ENCODE data around the gene MYO1D. TPM values are rescaled to one million over a fixed set of nuclear protein-coding genes. Genes with fewer than 3 reads are reported as not detected.

Gene MYO1D
- total RNA-seq, 3 donors from 2014 or later: 166 to 495 (median 256) TPM

DNA sequence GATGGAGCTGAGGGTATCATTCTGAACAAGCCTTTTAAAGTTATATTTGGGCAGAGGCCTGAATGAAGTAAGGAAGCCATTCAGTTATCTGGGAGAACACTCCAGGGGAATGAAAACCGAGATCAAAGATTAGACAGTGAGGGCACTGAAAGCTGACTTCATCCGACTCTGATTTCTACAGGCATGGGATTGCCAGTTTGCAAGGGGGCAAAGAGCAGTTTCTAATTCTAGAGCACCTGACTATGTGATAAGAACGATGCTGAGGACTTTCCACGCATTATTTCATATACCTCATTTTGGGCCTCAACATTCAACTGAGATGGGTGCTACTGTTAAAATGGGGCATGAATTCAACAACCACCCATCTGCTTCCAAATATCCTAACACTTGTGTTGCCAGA, 254.4 kb downstream of the MYO1D start:
- Histone ChIP-seq H3K4me1 (ENCODE audit: low read depth) (no peaks in the 10 kb centered on the region), H3K4me3 (no peak overlapping the region), H3K36me3 (ENCODE audit: low read depth) (no peaks in the 10 kb centered on the region), H3K9me3 (no peaks in the 10 kb centered on the region)
- DNase-seq (no peak), ATAC-seq (no peak)
- TF ChIP-seq, protein P1, sequence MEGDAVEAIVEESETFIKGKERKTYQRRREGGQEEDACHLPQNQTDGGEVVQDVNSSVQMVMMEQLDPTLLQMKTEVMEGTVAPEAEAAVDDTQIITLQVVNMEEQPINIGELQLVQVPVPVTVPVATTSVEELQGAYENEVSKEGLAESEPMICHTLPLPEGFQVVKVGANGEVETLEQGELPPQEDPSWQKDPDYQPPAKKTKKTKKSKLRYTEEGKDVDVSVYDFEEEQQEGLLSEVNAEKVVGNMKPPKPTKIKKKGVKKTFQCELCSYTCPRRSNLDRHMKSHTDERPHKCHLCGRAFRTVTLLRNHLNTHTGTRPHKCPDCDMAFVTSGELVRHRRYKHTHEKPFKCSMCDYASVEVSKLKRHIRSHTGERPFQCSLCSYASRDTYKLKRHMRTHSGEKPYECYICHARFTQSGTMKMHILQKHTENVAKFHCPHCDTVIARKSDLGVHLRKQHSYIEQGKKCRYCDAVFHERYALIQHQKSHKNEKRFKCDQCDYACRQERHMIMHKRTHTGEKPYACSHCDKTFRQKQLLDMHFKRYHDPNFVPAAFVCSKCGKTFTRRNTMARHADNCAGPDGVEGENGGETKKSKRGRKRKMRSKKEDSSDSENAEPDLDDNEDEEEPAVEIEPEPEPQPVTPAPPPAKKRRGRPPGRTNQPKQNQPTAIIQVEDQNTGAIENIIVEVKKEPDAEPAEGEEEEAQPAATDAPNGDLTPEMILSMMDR (IDR thresholded peaks at IDR 0.05): no peak
- intact Hi-C loops (cut with DNase I, micrococcal nuclease): no loop called here

DNA sequence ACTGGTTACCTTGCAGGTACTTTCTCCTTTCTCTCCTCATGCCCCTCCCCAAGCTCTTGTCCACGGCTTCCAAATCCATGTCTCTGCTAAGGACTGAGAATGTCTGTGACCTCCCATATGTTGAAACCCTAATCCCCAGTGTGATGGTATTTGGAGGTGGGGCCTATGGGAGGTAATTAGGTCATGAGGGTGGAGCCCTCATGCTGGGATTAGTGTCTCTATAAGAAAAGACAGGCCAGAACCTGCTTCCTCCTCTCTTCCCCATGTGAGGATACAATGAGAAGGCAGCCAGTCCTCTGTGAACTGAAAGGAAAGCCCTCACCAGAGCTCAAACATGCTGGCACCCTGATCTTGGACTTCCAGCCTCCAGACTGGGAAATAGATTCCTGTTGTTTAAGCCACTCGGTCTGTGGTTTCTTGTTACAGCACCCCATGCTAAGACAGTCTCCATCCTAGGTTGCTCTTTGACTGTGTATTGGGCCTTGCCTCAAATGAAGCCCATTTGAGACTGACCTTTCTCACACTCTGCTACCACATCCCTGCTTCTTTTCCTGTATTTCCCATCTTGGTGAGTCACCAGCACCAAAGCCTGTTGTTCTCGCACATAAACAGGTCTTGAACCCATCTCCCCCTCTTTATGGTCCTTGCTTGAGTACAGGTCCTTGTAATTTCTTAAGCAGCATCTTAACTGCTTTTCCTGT, 255.2 kb downstream of the MYO1D start:
- Histone ChIP-seq H3K9me3 (no peaks in the 10 kb centered on the region), H3K36me3 (ENCODE audit: low read depth) (no peaks in the 10 kb centered on the region), H3K4me1 (ENCODE audit: low read depth) (no peaks in the 10 kb centered on the region), H3K4me3 (no peak overlapping the region)
- ATAC-seq (peak; percentile 27), DNase-seq (no peak)
- intact Hi-C loops (cut with DNase I, micrococcal nuclease): no loop called here
- TF ChIP-seq, protein P1 (IDR thresholded peaks at IDR 0.05): no peak

DNA sequence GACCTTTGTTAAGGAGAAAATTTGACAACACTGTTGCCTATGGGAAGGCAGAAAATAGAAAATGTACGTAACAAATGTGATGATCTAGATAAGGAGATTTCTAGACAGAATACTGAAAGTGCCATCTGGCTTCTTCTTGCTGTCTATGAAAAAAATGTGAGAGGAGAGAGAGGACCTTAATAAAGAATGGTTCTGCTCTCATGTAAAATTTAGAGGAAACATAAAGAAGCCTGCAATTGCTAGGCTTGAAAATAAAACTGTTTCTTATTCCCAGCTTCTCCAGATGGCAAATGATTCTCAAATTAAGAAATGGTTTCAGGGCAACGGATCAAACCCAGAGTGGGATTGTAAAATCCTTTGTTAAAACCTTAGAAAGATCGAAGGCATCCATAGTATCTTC, 261.6 kb downstream of the MYO1D start:
- Histone ChIP-seq H3K9me3 (no peaks in the 10 kb centered on the region), H3K4me1 (ENCODE audit: low read depth) (no peaks in the 10 kb centered on the region), H3K36me3 (ENCODE audit: low read depth) (no peaks in the 10 kb centered on the region), H3K4me3 (no peak overlapping the region)
- intact Hi-C loops (cut with DNase I, micrococcal nuclease): no loop called here
- TF ChIP-seq, protein P1 (IDR thresholded peaks at IDR 0.05): no peak
- no peak for DNase-seq
- no peak for ATAC-seq

DNA sequence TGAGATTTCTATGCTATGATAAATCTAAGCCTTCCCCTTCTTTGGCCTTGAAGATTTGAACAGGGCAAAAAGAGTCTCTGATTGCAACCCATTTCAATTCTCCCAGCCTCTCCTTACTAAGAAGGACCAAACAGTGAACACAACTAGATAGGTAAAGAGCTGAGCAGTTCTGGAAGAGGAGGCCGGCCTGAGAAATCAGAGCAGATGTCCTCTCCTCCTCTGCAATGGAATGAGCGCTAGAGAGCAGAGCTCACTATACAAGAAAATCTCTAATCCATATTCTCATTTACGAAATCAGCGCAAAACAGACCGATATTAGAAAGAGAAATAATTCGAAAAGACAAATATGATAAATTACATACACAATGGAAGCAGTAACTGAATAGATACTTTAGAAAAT, 266.0 kb downstream of the MYO1D start:
- TF ChIP-seq, protein P1 (IDR thresholded peaks at IDR 0.05): no peak
- DNase-seq: no peak
- Histone ChIP-seq H3K4me1 (ENCODE audit: low read depth) (no peaks in the 10 kb centered on the region), H3K4me3 (no peak overlapping the region), H3K9me3 (no peaks in the 10 kb centered on the region), H3K36me3 (ENCODE audit: low read depth) (no peaks in the 10 kb centered on the region)
- ATAC-seq: no peak
- intact Hi-C loops (cut with DNase I, micrococcal nuclease): no loop called here

DNA sequence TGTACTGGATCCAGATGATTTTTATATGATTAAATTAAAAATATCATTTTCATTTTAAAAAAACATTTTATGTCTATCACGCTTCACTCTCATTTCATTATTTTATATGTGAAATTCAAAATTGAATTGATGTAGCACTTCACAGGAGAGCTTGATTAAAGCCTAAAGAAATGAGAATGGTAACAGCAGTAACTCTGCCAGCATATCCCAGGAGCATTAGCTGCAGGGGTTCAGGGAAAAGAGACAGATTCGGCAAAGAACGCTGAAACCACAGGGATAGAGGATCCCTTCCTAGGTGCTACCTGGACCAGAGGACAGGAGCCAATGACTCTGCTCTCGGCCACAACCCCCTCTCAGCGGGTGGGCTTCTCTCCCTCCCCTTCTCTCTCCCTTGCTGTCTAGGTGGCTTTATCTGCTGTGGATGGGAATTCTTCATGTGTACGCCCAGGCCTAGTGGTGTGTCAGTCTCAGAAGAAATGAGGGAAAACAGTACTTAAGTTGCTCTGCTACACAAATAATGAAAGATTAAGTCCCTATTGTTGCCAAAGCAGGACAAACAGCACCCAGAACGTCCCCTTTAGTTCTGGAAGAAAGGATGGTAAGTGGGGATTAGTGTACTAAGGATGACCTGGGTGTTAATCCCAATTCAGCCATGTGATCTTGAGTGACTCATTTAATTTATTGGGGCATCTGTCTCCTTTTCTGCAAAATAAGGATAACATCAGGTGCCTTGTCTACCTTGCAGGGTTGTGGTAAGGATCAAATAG, 266.9 kb downstream of the MYO1D start:
- Histone ChIP-seq H3K36me3 (ENCODE audit: low read depth) (no peaks in the 10 kb centered on the region), H3K4me3 (no peak overlapping the region), H3K4me1 (ENCODE audit: low read depth) (no peaks in the 10 kb centered on the region), H3K9me3 (no peaks in the 10 kb centered on the region)
- ATAC-seq (no peak), DNase-seq (no peak)
- TF ChIP-seq, protein P1 (IDR thresholded peaks at IDR 0.05): no peak
- intact Hi-C loops (cut with DNase I, micrococcal nuclease): no loop called here
